GM03348 (cell line): ENCODE measurements around the gene SEPTIN2.
"Not testable (repeated sequence)": the region's sequence is repeated elsewhere in the genome, so short reads cannot be mapped to it uniquely, and the experiment has no call there.

Experiments used
- DNase-seq: peaks from one replicate; pipeline ENCODE4 v3.0.0; 2012; ENCODE audit warnings: low spot score

SEPTIN2 gene

DNA sequence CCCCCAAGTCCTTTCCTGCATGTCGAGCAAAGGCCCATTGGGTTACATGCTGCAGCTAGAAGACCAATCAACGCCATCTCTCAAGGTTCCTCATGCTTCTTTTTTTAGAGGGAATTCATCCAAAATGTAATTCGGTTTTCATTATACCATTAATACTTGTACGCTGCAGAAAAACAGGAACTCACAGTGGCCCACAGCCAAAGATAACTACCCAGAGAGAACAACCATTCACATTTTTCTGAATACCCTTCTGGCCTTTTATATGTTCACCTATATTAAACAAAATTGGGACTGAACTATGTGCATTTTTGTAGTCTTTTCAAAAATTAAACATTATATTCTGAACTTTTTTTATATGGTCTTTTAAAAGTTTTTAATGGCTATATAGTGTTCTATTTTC is 66.1 kb downstream of the SEPTIN2 start:
- no peak for DNase-seq

DNA sequence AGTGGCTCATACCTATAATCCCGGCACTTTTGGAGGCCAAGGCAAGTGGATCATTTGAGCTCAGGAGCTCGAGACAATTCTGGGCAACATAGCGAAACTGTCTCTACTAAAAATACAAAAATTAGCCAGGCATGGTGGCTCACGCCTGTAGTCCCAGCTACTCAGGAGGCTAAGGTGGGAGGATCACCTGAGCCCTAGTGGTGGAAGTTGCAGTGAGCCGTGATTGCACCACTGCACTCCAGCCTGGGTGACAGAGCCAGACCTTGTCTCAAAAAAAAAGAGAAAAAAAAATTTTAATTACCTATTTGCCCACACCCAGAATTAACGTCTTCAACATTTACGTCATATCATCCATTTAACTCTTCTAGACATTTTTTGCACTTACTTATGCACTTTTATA is 69.7 kb downstream of the SEPTIN2 start:
- DNase-seq = not testable (repeated sequence)

DNA sequence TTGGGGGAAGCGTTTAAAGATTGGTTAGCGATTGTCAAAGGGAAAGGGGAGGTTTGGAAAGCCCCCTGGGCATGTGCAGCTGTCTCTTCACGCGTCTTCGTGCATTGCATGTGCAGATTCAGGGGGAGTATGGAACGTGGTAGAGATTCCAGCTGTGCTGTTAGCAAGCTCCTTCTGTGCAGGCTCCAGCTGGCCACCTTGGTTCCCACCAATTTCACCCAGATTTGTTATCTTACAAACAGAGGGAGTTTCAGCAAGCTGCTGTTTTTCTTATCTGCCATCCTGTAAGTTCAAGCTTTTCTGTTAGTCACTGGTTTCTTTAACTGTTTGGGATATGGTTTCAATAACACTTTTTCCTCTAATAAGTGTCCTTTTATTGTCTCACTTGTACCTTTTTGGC is 70.8 kb downstream of the SEPTIN2 start:
- no peak for DNase-seq

DNA sequence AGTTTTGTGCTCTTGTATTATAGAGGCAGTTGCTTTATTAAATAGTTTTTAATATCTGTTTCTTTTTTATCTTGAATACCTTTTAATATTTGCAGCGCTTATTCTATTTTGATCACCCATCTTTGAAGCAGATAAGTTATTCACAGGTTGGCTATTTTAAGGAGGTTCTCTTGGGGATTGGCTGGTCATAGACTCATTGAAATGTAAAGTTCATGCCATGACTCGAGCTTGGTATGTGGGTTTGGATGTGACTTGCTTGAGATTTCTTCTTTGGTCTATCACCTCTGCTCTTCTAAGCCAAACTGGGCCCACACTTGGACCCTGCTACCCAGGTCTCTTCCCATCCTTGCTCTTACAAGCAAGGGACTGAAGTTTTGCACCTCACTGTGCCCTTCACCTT is 74.0 kb downstream of the SEPTIN2 start:
- no peak for DNase-seq

- DNase-seq = no peak
Measured at GRCh38 chr2:241390301-241391206, 74.8 kb downstream of the SEPTIN2 start.

- peak; percentile 62 for DNase-seq
Measured at GRCh38 chr2:241391892-241392665, 76.4 kb downstream of the SEPTIN2 start.

GRCh38 chr2:241392753-241393152 is 77.0 kb downstream of the SEPTIN2 start:
- not testable (repeated sequence) for DNase-seq

DNA sequence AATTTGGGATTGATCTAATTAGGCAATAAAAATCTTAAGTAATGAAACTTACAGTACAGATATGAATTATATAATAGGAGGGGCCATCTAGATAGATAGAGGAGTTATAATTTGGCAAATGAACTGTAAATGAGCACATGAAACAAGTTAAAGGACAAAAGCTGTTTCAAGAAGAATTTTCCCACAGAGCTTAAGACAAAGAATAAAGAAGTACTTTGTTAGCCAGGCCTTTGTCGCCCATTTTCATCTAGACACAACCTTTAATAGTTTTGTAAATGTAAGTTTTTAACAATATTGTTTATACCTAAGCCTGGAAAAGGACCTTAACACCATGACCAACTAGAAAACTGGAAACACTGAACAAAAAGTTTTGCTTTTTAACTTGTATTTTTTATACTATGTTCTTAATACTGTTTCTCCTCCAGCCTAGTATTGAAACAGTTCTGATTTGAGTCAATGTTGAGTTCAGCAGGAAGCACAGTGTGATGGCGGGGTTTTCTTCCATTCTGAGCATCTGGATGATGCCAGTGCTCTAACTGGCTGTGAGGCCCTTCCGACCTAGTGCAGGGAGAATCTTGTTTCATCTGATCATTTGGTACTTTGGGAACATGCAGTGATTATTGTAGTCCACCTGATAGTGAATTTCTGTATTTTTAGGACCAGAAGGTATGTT is 77.9 kb downstream of the SEPTIN2 start:
- no peak for DNase-seq

DNA sequence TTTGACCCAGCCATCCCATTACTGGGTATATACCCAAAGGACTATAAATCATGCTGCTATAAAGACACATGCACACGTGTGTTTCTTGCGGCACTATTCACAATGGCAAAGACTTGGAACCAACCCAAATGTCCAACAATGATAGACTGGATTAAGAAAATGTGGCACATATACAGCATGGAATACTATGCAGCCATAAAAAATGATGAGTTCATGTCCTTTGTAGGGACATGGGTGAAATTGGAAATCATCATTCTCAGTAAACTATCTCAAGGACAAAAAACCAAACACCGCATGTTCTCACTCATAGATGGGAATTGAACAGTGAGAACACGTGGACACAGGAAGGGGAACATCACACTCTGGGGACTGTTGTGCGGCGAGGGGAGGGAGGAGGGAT is 81.1 kb downstream of the SEPTIN2 start:
- not testable (repeated sequence) for DNase-seq

- DNase-seq = no peak
Measured at GRCh38 chr2:241399941-241400922, 84.5 kb downstream of the SEPTIN2 start.
